Panc1 (cell line): ENCODE data around the gene HOXB3. TPM values are rescaled to one million over a fixed set of nuclear protein-coding genes. Genes with fewer than 3 reads are reported as not detected.

Experiments
- ATAC-seq: fragments of 200-7000 bp; cut with Tn5 transposase; 2 replicates; pipeline ENCODE4 v1.9.1; 2020; ENCODE audit warnings: mild to moderate bottlenecking, moderate library complexity
- BruUV-seq: library from RNA; stranded (reverse); fragments of 400-500 nt; replicated peaks from 2 replicates; lab custom pipeline; 2021; lab: Mats Ljungman, UMichigan
- CTCF ChIA-PET: fragments of 300-600 bp; sonication (Branson Sonifier 250); formaldehyde crosslinking; loops from one replicate; lab custom pipeline; 2022; ENCODE audit warnings: antibody characterized with exemption; lab: Charles Lee
- POLR2A ChIA-PET: fragments of 300-600 bp; sonication (Branson Sonifier 250); formaldehyde crosslinking; loops from one replicate; lab custom pipeline; 2022; ENCODE audit warnings: antibody characterized with exemption; lab: Charles Lee
- DNase-seq: peaks from one replicate; pipeline ENCODE4 v3.0.0-alpha.2; 2010; ENCODE audit warnings: low read depth, low spot score
- H3K27ac ChIP-seq: 2 replicates; pipeline ENCODE4 v1.5.1; 2011; ENCODE audit warnings: mild to moderate bottlenecking, low read length, inconsistent platforms
- H3K27me3 ChIP-seq: fragments of 200-500 bp; sonication (Bioruptor generic); 2 replicates; pipeline ENCODE4 v1.6.0; 2014; ENCODE audit warnings: low read length, inconsistent platforms; ENCODE audit not compliant: control insufficient read depth, insufficient read depth
- H3K36me3 ChIP-seq: fragments of 200-500 bp; sonication (Bioruptor generic); 2 replicates; pipeline ENCODE4 v1.5.1; 2014; ENCODE audit warnings: inconsistent platforms, mild to moderate bottlenecking, low read length, moderate library complexity; ENCODE audit not compliant: control insufficient read depth, insufficient read depth
- H3K4me1 ChIP-seq: 2 replicates; pipeline ENCODE4 v1.5.1; 2011; ENCODE audit warnings: inconsistent platforms, mild to moderate bottlenecking, low read length, moderate library complexity; ENCODE audit not compliant: control insufficient read depth, insufficient read depth
- H3K4me3 ChIP-seq, 2 experiments: 2 replicates each; pipeline ENCODE4 v1.5.1; 2011 to 2012; ENCODE audit warnings: low read depth in 2 of 2, low read length in 2 of 2, mild to moderate bottlenecking in 2 of 2, inconsistent platforms in 1 of 2, moderate library complexity in 1 of 2
- H3K9me3 ChIP-seq: fragments of 200-500 bp; sonication (Bioruptor generic); 2 replicates; pipeline ENCODE4 v1.5.1; 2014; ENCODE audit warnings: low read depth, mild to moderate bottlenecking, inconsistent platforms, low read length, moderate library complexity; ENCODE audit not compliant: control insufficient read depth, insufficient read depth
- CTCF ChIP-seq: fragments of 450-650 bp; IDR thresholded peaks from 2 replicates; pipeline ENCODE4 v1.5.1; 2017; ENCODE audit warnings: mild to moderate bottlenecking
- POLR2AphosphoS5 ChIP-seq: IDR thresholded peaks from 2 replicates; pipeline ENCODE4 v1.6.1; 2012; ENCODE audit warnings: mild to moderate bottlenecking, low read depth, low read length, moderate library complexity
- REST ChIP-seq, 2 experiments: IDR thresholded peaks; 2 replicates each; pipeline ENCODE4 v1.6.1; 2011 to 2012; ENCODE audit warnings: low read depth in 2 of 2, control low read depth in 1 of 2, low read length in 1 of 2, mild to moderate bottlenecking in 1 of 2, moderate library complexity in 1 of 2; ENCODE audit not compliant: insufficient read depth in 1 of 2
- SIN3A ChIP-seq: IDR thresholded peaks from 2 replicates; pipeline ENCODE4 v1.6.1; 2012; ENCODE audit warnings: low read depth, mild to moderate bottlenecking, low read length, moderate library complexity, borderline replicate concordance; ENCODE audit not compliant: insufficient read depth
- TCF7L2 ChIP-seq: IDR thresholded peaks from 2 replicates; pipeline ENCODE4 v1.6.1; 2011; ENCODE audit warnings: mild to moderate bottlenecking, low read depth, low read length, inconsistent platforms
- in situ Hi-C: cut with HindIII; loops from 2 replicates; pipeline ENCODE4 v1.10.0; 2016; ENCODE audit warnings: low sequenced_read_pairs, low pct_unique_long_range_greater_than_20kb
- intact Hi-C: fragments of 100-400 bp; cut with micrococcal nuclease; formaldehyde crosslinking; loops from one replicate; pipeline ENCODE4 v1.10.0; 2022; ENCODE audit not compliant: unreplicated experiment
- total RNA-seq: library from RNA; stranded (reverse); gene quantifications from one replicate; pipeline ENCODE4 v1.2.1, GENCODE V29; 2021; ENCODE audit not compliant: unreplicated experiment

The HOXB3 gene
- total RNA-seq, 1 experiment from 2014 or later, result 127 TPM

- Histone ChIP-seq H3K4me1 (peaks cover 4% of the 10 kb centered on the region; the same call in 1 of the 2 replicates), H3K36me3 (no peaks in the 10 kb centered on the region), H3K27me3 (no peaks in the 10 kb centered on the region), H3K27ac (no peak overlapping the region), H3K4me3 (no peak overlapping the region), H3K9me3 (no peaks in the 10 kb centered on the region)
- intact Hi-C loops, result no loop called here
- TF ChIP-seq CTCF (no peak), TCF7L2 (no peak), SIN3A (no peak), REST (IDR thresholded peaks at IDR 0.05; ENCODE audit: insufficient read depth in 1 of 2, low read depth in 2 of 2, low read length in 1 of 2) (no peak), POLR2AphosphoS5 (no peak)
- CTCF ChIA-PET, result no interaction called here
- no TSS peak for BruUV-seq
- in situ Hi-C loops, result no loop called here
- ATAC-seq (no peak), DNase-seq (no peak)
- POLR2A ChIA-PET, result no interaction called here
Observed at GRCh38 chr17:48506246-48506645, 83.8 kb downstream of the HOXB3 start.

GRCh38 chr17:48505788-48506187 is 84.3 kb downstream of the HOXB3 start:
- Histone ChIP-seq H3K36me3 (no peaks in the 10 kb centered on the region), H3K27me3 (no peaks in the 10 kb centered on the region), H3K4me1 (peaks cover 4% of the 10 kb centered on the region; the same call in 1 of the 2 replicates), H3K4me3 (no peak overlapping the region), H3K9me3 (no peaks in the 10 kb centered on the region), H3K27ac (no peak overlapping the region)
- in situ Hi-C loops, result no loop called here
- intact Hi-C loops, result no loop called here
- POLR2A ChIA-PET, result no interaction called here
- DNase-seq (no peak), ATAC-seq (peak; percentile 78; the same call in 1 of the 2 replicates)
- BruUV-seq, result no TSS peak
- CTCF ChIA-PET, result no interaction called here
- TF ChIP-seq REST (IDR thresholded peaks at IDR 0.05; ENCODE audit: insufficient read depth in 1 of 2, low read depth in 2 of 2, low read length in 1 of 2), result no peak
- TF ChIP-seq POLR2AphosphoS5, result no peak
- TF ChIP-seq SIN3A, result no peak
- no peak for TF ChIP-seq CTCF
- TF ChIP-seq TCF7L2, result no peak
